Stimulated activated naive B cell treated with anti-CD40 and anti-IgM and Interleukin-4, amounts not matched to agents 10 μg/mL and 1 μg/mL and 100 μg/mL, for 72 hours (primary cell): ENCODE results near the gene RGS12.
A peak's percentile ranks its signal among the peaks of the same experiment; 100 is the strongest.

ENCODE experiments used
- ATAC-seq, 2 donors: fragments of 150-1000 bp; cut with Tn5 transposase; replicated peaks; 2 replicates each; pipeline ENCODE4 v1.10.0; 2021; ENCODE audit warnings: moderate library complexity in 1 of 2
- DNase-seq: peaks from one replicate; pipeline ENCODE4 v3.0.0; 2021
- H3K27ac Mint-ChIP-seq: one replicate; pipeline ENCODE4 v1.8.0; 2022; ENCODE audit warnings: mild to moderate bottlenecking, mixed read lengths
- H3K27me3 Mint-ChIP-seq, 2 donors: one replicate each; pipeline ENCODE4 v1.8.0; 2022; ENCODE audit warnings: mixed read lengths in 2 of 2
- H3K36me3 Mint-ChIP-seq, 2 donors: one replicate each; pipeline ENCODE4 v1.8.0; 2022; ENCODE audit warnings: mixed read lengths in 2 of 2, mild to moderate bottlenecking in 1 of 2
- H3K4me1 Mint-ChIP-seq, 2 donors: one replicate each; pipeline ENCODE4 v1.8.0; 2022; ENCODE audit warnings: mixed read lengths in 2 of 2, mild to moderate bottlenecking in 1 of 2
- H3K4me3 Mint-ChIP-seq, 2 donors: one replicate each; pipeline ENCODE4 v1.8.0; 2022; ENCODE audit warnings: mild to moderate bottlenecking in 2 of 2, mixed read lengths in 2 of 2, moderate library complexity in 1 of 2
- H3K9me3 Mint-ChIP-seq, 2 donors: one replicate each; pipeline ENCODE4 v1.8.0; 2022; ENCODE audit warnings: mixed read lengths in 2 of 2, mild to moderate bottlenecking in 1 of 2

Gene RGS12

GRCh38 chr4:3311489-3312171 lies 18.8 kb downstream of the RGS12 start:
- no peak overlapping the region for H3K4me3 Mint-ChIP-seq

DNA sequence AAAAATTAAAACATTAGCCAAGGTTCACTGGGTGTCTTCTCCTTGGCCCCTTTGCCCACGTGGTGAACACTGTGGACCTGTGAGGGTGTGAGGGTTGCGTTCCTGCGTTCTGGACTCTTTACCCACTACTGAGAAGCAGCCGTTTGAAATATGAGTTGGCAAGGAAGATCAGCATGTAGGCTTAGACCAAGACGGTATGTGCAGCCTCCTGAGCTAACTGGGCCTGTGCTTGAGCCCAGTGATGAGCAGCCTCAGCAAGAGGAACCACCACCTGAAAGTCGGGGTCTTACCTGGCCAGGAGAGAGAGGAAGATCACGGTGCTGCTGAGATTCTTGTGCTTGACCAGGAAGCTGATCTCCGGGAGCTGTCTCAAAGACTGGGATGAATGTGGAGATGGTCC lies 19.5 kb downstream of the RGS12 start:
- DNase-seq (no peak), ATAC-seq (no peak)
- Mint-ChIP-seq H3K27me3 (no peaks in the 10 kb centered on the region), H3K4me3 (no peak overlapping the region), H3K4me1 (no peaks in the 10 kb centered on the region), H3K9me3 (no peaks in the 10 kb centered on the region), H3K27ac (no peak overlapping the region), H3K36me3 (peaks cover 0 to 6% of the 10 kb centered on the region in 2 donors)

More at GRCh38 chr4:3311489-3312171, 18.8 kb downstream of the RGS12 start:
- H3K4me1 Mint-ChIP-seq, result no peaks in the 10 kb centered on the region
- no peaks in the 10 kb centered on the region for H3K27me3 Mint-ChIP-seq
- no peak overlapping the region for H3K27ac Mint-ChIP-seq
- no peaks in the 10 kb centered on the region for H3K9me3 Mint-ChIP-seq
- peaks cover 0 to 6% of the 10 kb centered on the region in 2 donors for H3K36me3 Mint-ChIP-seq
- DNase-seq (no peak), ATAC-seq (no peak)

DNA sequence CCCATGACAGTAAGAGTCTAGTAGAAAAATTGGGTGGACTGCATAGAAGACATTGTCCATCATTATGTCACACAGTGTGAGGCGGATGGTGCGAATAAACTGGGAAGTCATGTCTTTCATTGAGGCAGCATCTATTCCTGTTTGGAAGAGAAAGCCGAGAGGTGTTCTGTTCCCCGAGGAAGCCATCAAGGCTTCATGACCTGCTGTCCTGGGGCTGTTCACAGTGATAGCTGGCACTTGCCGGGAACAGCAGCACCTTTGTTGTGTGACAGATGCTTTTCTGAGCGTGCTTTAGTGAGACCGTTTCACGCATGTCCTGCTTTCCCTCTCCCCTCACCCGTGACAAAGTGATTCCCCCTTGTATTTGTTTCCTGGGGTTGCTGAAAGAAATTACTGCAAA lies 20.3 kb downstream of the RGS12 start:
- ATAC-seq, result no peak
- no peak overlapping the region for H3K4me3 Mint-ChIP-seq
- DNase-seq, result no peak
- no peaks in the 10 kb centered on the region for H3K9me3 Mint-ChIP-seq
- H3K36me3 Mint-ChIP-seq, result peaks cover 0 to 6% of the 10 kb centered on the region in 2 donors
- no peaks in the 10 kb centered on the region for H3K27me3 Mint-ChIP-seq
- H3K4me1 Mint-ChIP-seq, result no peaks in the 10 kb centered on the region
- H3K27ac Mint-ChIP-seq, result no peak overlapping the region

DNA sequence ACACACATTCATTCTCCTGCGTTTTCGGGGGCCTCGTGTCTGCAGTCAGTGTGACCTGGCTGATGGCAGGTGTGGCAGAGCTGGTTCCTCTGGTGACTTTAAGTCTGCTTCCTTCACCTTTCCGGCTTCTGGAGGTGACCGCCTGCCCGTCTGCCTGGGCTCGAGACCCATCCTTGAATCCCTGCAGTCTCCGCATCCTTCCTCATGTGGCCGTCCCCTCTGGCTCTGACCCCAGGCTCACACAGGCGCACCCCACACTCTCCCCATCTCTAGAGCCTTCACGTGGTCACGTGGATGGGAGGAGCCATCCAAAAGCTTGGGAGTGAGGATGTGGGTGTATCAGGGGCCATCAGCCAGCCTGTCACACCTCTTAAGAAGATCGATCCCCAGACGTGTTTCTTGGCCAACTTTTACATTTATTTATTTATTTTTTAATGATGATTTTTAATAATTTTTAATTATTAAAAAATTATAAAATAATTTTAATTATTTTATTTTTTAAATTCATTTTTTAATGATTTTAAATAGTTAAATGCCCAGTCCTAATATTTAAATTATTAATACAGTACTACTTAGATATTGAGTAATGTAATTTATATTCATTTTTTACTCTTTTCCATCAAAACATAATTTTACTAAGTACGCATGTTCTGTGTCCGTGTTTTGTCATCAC lies 20.9 kb downstream of the RGS12 start:
- Mint-ChIP-seq H3K4me1 (no peaks in the 10 kb centered on the region), H3K9me3 (no peaks in the 10 kb centered on the region), H3K4me3 (no peak overlapping the region), H3K27me3 (no peaks in the 10 kb centered on the region), H3K27ac (peak overlapping the region; percentile 45), H3K36me3 (peaks cover 0 to 6% of the 10 kb centered on the region in 2 donors)
- DNase-seq, result no peak
- ATAC-seq, result no peak

DNA sequence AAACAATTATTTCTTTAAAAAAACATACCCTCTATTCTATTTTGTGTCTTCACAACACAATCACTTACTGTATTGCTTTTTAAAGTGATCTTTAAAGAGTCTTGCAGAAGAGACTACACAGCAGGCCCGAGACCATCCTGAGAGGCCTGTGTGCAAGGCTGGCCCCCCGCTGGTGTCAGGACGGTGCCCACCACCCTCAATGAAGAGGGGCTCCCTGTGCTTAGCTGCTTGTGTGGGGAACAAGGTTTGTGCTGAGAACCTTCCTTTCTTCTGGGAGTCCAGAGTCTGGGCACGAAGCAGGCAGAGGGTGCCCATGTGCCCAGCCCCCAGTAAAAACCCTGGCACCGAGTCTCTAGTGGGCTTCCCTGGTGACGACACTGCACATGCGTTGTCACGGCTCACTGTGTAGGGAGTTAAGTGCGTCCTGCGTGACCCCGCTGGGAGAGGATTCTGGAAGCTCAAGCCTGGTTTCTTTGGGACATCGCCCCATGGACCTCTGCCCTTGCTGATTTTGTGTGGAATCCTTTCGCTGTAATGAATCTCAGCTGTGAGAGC lies 22.0 kb downstream of the RGS12 start:
- H3K36me3 Mint-ChIP-seq, result peaks cover 0 to 6% of the 10 kb centered on the region in 2 donors
- H3K9me3 Mint-ChIP-seq, result no peaks in the 10 kb centered on the region
- no peaks in the 10 kb centered on the region for H3K27me3 Mint-ChIP-seq
- H3K27ac Mint-ChIP-seq, result peak overlapping the region; percentile 37
- no peak overlapping the region for H3K4me3 Mint-ChIP-seq
- H3K4me1 Mint-ChIP-seq, result no peaks in the 10 kb centered on the region
- ATAC-seq (no peak), DNase-seq (no peak)

DNA sequence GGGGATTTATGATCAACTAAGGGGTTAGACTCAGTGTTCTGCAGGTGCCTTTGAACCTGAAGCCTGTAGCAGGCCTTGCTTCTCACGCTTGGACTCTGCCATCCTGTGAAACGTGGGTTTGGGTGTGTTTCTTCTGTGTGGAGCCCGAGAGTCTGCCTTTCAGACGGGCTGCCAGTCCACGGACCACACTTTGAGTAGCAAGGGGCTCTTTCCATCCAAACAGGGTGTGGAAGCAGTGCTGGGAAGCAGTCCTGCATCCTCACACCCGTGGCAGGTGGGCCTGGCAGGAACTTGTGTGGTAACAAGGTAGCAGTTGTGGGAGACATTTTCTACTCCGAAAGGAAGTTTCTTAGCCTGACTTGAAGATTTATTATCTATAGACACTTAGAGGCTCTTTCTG lies 22.7 kb downstream of the RGS12 start:
- Mint-ChIP-seq H3K36me3 (peaks cover 2 to 6% of the 10 kb centered on the region in 2 donors), H3K4me3 (no peak overlapping the region), H3K9me3 (no peaks in the 10 kb centered on the region), H3K27me3 (no peaks in the 10 kb centered on the region), H3K27ac (no peak overlapping the region), H3K4me1 (peaks cover 0 to 2% of the 10 kb centered on the region in 2 donors)
- ATAC-seq (no peak), DNase-seq (no peak)

GRCh38 chr4:3316146-3316545 lies 23.3 kb downstream of the RGS12 start:
- H3K9me3 Mint-ChIP-seq, result no peaks in the 10 kb centered on the region
- DNase-seq, result no peak
- H3K27ac Mint-ChIP-seq, result no peak overlapping the region
- no peak overlapping the region for H3K4me3 Mint-ChIP-seq
- peaks cover 0 to 2% of the 10 kb centered on the region in 2 donors for H3K4me1 Mint-ChIP-seq
- no peaks in the 10 kb centered on the region for H3K27me3 Mint-ChIP-seq
- ATAC-seq, result no peak
- H3K36me3 Mint-ChIP-seq, result peaks cover 2 to 6% of the 10 kb centered on the region in 2 donors

DNA sequence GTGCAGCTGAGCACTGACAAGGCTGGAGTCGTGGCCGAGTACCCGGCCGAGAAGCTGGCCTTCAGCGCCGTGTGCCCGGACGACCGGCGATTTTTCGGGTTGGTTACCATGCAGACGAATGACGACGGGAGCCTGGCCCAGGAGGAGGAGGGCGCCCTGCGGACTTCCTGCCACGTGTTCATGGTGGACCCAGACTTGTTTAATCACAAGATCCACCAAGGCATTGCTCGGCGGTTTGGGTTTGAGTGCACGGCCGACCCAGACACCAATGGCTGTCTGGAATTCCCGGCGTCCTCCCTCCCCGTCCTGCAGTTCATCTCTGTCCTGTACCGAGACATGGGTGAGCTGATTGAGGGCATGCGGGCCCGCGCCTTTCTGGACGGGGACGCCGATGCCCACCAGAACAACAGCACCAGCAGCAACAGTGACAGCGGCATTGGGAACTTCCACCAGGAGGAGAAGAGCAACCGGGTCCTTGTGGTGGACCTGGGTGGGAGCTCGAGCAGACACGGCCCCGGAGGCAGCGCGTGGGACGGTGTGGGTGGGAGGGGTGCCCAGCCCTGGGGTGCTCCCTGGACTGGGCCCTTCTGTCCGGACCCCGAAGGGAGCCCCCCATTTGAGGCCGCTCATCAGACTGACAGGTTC lies 24.3 kb downstream of the RGS12 start:
- ATAC-seq (no peak), DNase-seq (no peak)
- Mint-ChIP-seq H3K27ac (no peak overlapping the region), H3K4me3 (no peak overlapping the region), H3K4me1 (peaks cover 0 to 2% of the 10 kb centered on the region in 2 donors), H3K9me3 (no peaks in the 10 kb centered on the region), H3K27me3 (no peaks in the 10 kb centered on the region), H3K36me3 (peaks cover 2 to 6% of the 10 kb centered on the region in 2 donors)

GRCh38 chr4:3317656-3318211 lies 24.9 kb downstream of the RGS12 start:
- Mint-ChIP-seq H3K36me3 (peaks cover 2 to 6% of the 10 kb centered on the region in 2 donors), H3K4me3 (no peak overlapping the region), H3K4me1 (peaks cover 0 to 2% of the 10 kb centered on the region in 2 donors), H3K27ac (no peak overlapping the region), H3K27me3 (no peaks in the 10 kb centered on the region), H3K9me3 (no peaks in the 10 kb centered on the region)
- DNase-seq (no peak), ATAC-seq (no peak)

- Mint-ChIP-seq H3K4me3 (no peak overlapping the region), H3K27me3 (no peaks in the 10 kb centered on the region), H3K27ac (no peak overlapping the region), H3K9me3 (no peaks in the 10 kb centered on the region), H3K36me3 (peaks cover 2 to 6% of the 10 kb centered on the region in 2 donors), H3K4me1 (peaks cover 0 to 2% of the 10 kb centered on the region in 2 donors)
- ATAC-seq (no peak), DNase-seq (no peak)
These were observed 25.8 kb downstream of the RGS12 start for GRCh38 chr4:3318561-3319021.

GRCh38 chr4:3320361-3321023 lies 27.7 kb downstream of the RGS12 start:
- H3K36me3 Mint-ChIP-seq, result peaks cover 2 to 9% of the 10 kb centered on the region in 2 donors
- H3K27ac Mint-ChIP-seq, result no peak overlapping the region
- ATAC-seq, result no peak
- no peaks in the 10 kb centered on the region for H3K27me3 Mint-ChIP-seq
- no peak for DNase-seq
- no peak overlapping the region for H3K4me3 Mint-ChIP-seq
- H3K4me1 Mint-ChIP-seq, result peaks cover 0 to 2% of the 10 kb centered on the region in 2 donors
- peaks cover 2 to 4% of the 10 kb centered on the region in 2 donors for H3K9me3 Mint-ChIP-seq

- Mint-ChIP-seq H3K9me3 (peaks cover 5 to 9% of the 10 kb centered on the region in 2 donors), H3K27me3 (peaks cover 0 to 4% of the 10 kb centered on the region in 2 donors), H3K4me1 (peaks cover 0 to 2% of the 10 kb centered on the region in 2 donors), H3K4me3 (no peak overlapping the region), H3K36me3 (peaks cover 2 to 5% of the 10 kb centered on the region in 2 donors), H3K27ac (no peak overlapping the region)
- DNase-seq (no peak), ATAC-seq (no peak)
These were observed 28.6 kb downstream of the RGS12 start for GRCh38 chr4:3321295-3321889.

GRCh38 chr4:3322059-3322550 lies 29.3 kb downstream of the RGS12 start:
- no peak for ATAC-seq
- H3K9me3 Mint-ChIP-seq, result peaks cover 5 to 9% of the 10 kb centered on the region in 2 donors
- no peak for DNase-seq

More at GRCh38 chr4:3322059-3322550, 29.3 kb downstream of the RGS12 start:
- Mint-ChIP-seq H3K36me3 (peaks cover 2 to 4% of the 10 kb centered on the region in 2 donors), H3K27me3 (peaks cover 0 to 4% of the 10 kb centered on the region in 2 donors), H3K27ac (no peak overlapping the region), H3K4me3 (no peak overlapping the region), H3K4me1 (peaks cover 0 to 2% of the 10 kb centered on the region in 2 donors)
